Measurements from ENCODE around the gene FAM240B. TPM values are rescaled to one million over a fixed set of nuclear protein-coding genes. Genes with fewer than 3 reads are reported as not detected.

The FAM240B gene
- not detected in 2 replicates for total RNA-seq

GRCh38 chr9:38720083-38720745, at the start of gene FAM240B:
Gene FAM240B (minus strand): TSS chr9:38720133. CDS start chr9:38703999, 16,134 bp downstream.

Small RNA genes within 50 kb of the gene (small RNA-seq; reads per million reads assigned to genes)
- not detected for gene RNU6-765P

Other genes with a start within 250 kb of the FAM240B start
- gene ANKRD18A, start 99.5 kb downstream of the FAM240B start, total RNA-seq, result not detected in 2 replicates

All from subcutaneous preadipocyte (primary cell).